ENCODE results near the gene CELA2A.

DNA sequence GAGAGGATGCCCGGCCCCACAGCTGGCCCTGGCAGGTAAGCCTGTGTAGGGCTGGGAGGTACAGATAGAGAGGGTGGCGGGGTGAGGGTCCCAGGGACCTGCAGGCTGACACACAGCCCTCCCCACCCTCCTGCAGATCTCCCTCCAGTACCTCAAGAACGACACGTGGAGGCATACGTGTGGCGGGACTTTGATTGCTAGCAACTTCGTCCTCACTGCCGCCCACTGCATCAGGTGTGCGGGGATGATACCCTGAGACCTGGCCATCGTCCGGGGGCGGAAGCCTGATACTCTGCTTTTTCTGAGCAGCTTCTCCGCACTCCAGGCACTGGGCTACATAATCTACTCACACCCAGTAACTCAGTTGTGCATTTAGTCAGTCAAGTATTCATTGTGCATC lies 16.2 kb upstream of the CELA2A start:
- TF ChIP-seq POLR2AphosphoS5 (IDR thresholded peaks at IDR 0.05; ENCODE audit: low read depth, low read length): no peak
- TF ChIP-seq, protein P1, sequence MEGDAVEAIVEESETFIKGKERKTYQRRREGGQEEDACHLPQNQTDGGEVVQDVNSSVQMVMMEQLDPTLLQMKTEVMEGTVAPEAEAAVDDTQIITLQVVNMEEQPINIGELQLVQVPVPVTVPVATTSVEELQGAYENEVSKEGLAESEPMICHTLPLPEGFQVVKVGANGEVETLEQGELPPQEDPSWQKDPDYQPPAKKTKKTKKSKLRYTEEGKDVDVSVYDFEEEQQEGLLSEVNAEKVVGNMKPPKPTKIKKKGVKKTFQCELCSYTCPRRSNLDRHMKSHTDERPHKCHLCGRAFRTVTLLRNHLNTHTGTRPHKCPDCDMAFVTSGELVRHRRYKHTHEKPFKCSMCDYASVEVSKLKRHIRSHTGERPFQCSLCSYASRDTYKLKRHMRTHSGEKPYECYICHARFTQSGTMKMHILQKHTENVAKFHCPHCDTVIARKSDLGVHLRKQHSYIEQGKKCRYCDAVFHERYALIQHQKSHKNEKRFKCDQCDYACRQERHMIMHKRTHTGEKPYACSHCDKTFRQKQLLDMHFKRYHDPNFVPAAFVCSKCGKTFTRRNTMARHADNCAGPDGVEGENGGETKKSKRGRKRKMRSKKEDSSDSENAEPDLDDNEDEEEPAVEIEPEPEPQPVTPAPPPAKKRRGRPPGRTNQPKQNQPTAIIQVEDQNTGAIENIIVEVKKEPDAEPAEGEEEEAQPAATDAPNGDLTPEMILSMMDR (IDR thresholded peaks at IDR 0.05): no peak
